AG10803 (cell line): Measurements from ENCODE around the gene CREB3L4.

Experiments
- DNase-seq: peaks from one replicate; pipeline ENCODE4 v3.0.0; 2010; ENCODE audit warnings: low read depth
- H3K4me3 ChIP-seq: 2 replicates; pipeline ENCODE4 v1.5.1; 2011; ENCODE audit warnings: mild to moderate bottlenecking, low read length, control low read depth
- CTCF ChIP-seq: conservative IDR thresholded peaks from 2 replicates; pipeline ENCODE4 v1.5.1; 2011; ENCODE audit warnings: mild to moderate bottlenecking, low read length, control low read depth, inconsistent platforms

Gene CREB3L4

GRCh38 chr1:153953859-153954365 is 13.8 kb upstream of the CREB3L4 start:
- H3K4me3 ChIP-seq: no peak overlapping the region

DNA sequence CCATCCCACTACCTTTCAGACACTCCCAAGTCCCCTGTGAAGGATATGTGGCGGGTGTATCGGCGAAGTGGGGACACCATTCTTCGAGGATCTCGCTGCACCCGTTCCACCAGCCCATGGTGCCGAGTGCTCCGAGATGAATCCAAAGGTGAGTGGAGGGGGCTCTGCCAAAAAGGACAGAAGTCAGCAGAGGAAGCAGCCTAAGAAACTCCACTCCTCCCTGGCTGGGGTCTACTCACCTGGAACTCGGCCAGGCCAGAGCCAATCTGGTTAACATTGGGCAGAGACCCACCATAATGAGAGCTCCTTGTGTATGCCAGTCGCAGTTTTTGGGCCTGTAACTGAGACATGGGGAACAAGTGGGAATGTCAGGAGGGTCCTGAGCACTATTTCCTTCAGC is 12.9 kb upstream of the CREB3L4 start:
- H3K4me3 ChIP-seq: no peak overlapping the region
- TF ChIP-seq CTCF: no peak
- DNase-seq: no peak

More at GRCh38 chr1:153953859-153954365, 13.8 kb upstream of the CREB3L4 start:
- TF ChIP-seq CTCF: no peak
- DNase-seq: no peak

DNA sequence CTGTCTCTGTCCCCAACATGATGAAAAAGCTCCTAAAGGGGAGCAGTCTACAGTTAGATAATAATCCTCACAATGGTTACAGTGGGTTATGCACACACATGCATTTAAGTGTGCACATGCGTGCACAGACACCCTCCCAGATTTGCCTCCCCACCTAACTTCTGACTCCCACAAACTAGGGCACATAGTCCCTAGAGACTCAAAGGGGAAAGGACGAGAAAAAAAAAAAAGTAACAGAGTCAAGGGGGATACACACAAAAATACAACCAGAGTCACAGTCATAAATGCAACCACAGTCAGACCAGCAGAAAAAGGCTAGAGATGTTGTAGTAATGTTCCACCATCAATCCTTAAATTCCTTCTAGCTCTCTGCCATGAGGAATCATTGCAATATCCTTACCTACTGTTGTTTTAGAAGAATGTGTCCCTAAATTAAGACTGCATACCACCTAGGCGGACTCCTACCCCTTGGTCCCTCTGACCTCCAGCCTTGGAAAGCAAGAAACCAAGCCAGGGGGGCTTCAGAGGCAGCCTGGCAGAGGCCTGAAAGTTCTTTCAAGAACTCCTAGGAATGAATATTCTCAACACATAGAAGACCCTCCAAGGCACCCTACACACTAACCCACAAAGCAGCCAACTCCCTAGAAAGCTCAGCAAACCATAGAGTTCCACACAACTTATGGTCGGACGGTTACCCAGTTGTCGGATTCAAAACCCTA is 10.5 kb upstream of the CREB3L4 start:
- no peak for TF ChIP-seq CTCF
- H3K4me3 ChIP-seq: peak overlapping the region; percentile 96
- DNase-seq: no peak

- DNase-seq: no peak
- no peak for TF ChIP-seq CTCF
- H3K4me3 ChIP-seq: peak overlapping the region; percentile 96
These were observed 10.0 kb upstream of the CREB3L4 start for GRCh38 chr1:153957744-153958110.

GRCh38 chr1:153958111-153958960 is 9.4 kb upstream of the CREB3L4 start, which contains the start of gene CRTC2:
CRTC2 (minus strand) TSS chr1:153958612; CDS start chr1:153958497, 115 bp downstream.
- no peak; the same call in 1 of the 2 replicates for TF ChIP-seq CTCF
- peak; percentile 98 for DNase-seq
- peak within 1 kb of the TSS; percentile 96 for H3K4me3 ChIP-seq

DNA sequence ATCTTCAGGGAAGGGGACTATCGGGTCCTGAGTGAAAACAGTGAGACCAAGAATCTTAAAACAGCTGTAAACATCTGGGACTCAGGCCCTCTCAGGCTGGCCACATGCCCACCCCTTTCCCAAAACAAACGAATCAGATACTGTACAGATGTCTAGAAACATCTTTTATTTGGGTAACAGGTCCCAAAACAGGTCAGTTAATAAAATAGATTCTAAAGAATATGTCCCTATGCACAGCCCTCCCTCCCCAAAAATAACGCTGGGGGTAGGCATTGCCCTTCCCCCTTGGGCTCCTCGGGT is 8.8 kb upstream of the CREB3L4 start:
- peak overlapping the region; percentile 38 for H3K4me3 ChIP-seq
- DNase-seq: peak; percentile 21
- no peak for TF ChIP-seq CTCF
